Stimulated activated effector memory CD8-positive, alpha-beta T cell treated with anti-CD3 and anti-CD28 coated beads, Interleukin-12 subunit alpha, Interleukin-12 subunit beta, amount 100 ng/mL, for 72 hours (primary cell): ENCODE results near the gene MAD1L1.

Experiments
- ATAC-seq: fragments of 150-1000 bp; cut with Tn5 transposase; 2 replicates; pipeline ENCODE4 v1.10.0; 2021
- DNase-seq, 2 donors: peaks; one replicate each; pipeline ENCODE4 v3.0.0; 2021 to 2022; ENCODE audit warnings: low spot score in 2 of 2
- H3K27ac Mint-ChIP-seq: one replicate; pipeline ENCODE4 v1.8.0; 2022; ENCODE audit warnings: mild to moderate bottlenecking, mixed read lengths
- H3K36me3 Mint-ChIP-seq: one replicate; pipeline ENCODE4 v1.8.0; 2022; ENCODE audit warnings: mild to moderate bottlenecking, mixed read lengths
- H3K4me1 Mint-ChIP-seq: one replicate; pipeline ENCODE4 v1.8.0; 2022; ENCODE audit warnings: mixed read lengths
- H3K4me3 Mint-ChIP-seq: one replicate; pipeline ENCODE4 v1.8.0; 2022; ENCODE audit warnings: mild to moderate bottlenecking, mixed read lengths
- H3K9me3 Mint-ChIP-seq: one replicate; pipeline ENCODE4 v1.8.0; 2022; ENCODE audit warnings: mixed read lengths

MAD1L1 gene

DNA sequence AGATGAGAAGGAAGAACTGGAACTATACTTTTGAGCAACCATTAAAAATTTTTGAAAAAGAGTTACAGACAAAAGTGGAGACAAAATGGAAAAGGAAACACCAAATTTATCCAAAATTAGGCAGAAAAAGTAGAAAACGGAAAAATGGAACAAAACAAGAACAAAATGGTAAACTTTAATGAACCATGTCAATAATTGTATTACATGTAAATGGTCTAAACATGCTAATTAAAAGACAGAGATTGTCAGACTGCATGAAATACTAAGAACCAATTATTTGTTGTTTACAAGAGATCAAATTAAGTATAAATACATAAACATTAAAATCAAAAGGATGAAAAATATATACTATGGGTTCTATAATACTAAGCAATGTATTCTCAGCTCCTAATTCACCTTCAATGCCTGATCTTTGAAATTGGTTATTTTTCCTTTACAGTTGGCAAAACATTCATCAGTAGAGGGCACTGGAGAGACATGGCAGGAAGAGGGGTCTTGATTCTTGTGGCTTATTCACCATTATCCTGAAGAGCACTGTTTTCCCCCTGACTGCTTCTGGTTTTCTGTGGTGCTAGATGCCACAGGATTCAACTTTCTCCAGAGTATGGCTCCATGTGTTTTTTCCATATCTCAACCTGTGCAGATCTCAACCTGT is 437.7 kb downstream of the MAD1L1 start:
- ATAC-seq (no peak), DNase-seq (no peak)
- Mint-ChIP-seq H3K27ac (no peak overlapping the region), H3K9me3 (peaks cover 17% of the 10 kb centered on the region), H3K4me1 (no peaks in the 10 kb centered on the region), H3K36me3 (no peaks in the 10 kb centered on the region), H3K4me3 (no peak overlapping the region)

DNA sequence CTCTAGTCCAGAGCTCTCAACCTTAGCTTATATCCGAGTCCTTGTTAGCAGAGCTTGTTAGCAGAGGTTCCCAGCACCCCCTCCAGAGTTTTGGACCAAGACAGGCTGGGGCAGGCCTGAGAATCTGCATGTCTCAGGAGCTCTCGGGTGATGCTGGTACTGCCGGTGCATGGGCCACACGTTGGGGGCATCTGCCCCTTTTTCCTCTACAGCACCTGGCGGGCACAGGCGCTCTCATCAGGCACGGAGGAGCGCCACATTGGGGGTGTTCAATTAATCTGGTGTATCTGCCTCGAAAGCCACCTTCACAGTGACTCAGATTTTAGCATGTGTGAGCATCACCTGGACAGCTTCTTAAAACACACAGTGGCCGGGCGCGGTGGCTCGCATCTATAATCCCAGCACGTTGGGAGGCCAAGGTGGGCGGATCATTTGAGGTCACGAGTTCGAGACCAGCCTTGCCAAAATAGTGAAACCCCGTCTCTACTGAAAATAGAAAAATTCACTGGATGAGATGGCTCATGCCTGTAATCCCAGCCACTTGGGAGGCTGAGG is 445.0 kb downstream of the MAD1L1 start:
- no peak overlapping the region for H3K27ac Mint-ChIP-seq
- H3K4me1 Mint-ChIP-seq = no peaks in the 10 kb centered on the region
- DNase-seq (no peak), ATAC-seq (no peak)
- H3K4me3 Mint-ChIP-seq = no peak overlapping the region
- H3K36me3 Mint-ChIP-seq = no peaks in the 10 kb centered on the region
- peaks cover 3% of the 10 kb centered on the region for H3K9me3 Mint-ChIP-seq

DNA sequence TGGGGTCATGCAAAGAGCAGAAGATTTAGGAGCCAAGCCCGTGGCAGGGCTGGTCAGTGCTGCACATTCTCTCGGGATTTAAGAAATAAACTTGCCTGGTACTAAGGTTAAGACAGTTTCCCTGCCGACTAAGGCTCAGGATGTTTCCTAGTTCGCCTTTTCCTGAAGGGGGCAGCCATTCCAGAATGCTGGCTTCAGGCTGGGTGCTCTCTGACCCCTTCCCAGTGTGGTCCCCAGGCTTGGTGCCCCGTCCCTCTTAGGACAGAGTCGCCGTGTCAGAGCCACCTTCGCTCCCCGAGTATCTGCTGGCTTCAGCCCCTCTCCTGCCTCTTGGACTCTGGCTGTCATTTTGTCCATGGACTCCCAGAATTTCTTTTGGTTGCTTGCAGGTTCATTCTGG is 445.5 kb downstream of the MAD1L1 start:
- no peak for DNase-seq
- H3K36me3 Mint-ChIP-seq = no peaks in the 10 kb centered on the region
- no peak for ATAC-seq
- peaks cover 3% of the 10 kb centered on the region for H3K9me3 Mint-ChIP-seq
- H3K4me1 Mint-ChIP-seq = no peaks in the 10 kb centered on the region
- H3K27ac Mint-ChIP-seq = no peak overlapping the region
- no peak overlapping the region for H3K4me3 Mint-ChIP-seq

DNA sequence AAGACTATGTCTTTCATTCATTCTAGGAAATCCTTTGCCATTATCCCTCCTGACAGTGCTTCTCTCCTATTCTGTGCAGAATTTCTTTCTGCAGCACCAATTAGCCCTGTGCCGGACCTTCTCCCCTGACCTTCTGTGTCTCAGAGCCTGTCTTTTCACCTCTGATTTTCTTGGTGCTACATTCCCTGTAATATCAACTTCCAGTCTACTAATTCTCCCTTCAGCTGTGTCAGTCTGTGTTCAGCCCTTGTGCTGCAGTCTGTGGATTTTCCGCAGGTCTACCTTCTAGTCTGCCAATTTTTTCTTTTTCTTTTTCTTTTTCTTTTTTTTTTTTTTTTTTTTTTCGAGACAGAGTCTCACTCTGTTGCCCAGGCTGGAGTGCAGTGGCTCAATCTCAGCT is 446.9 kb downstream of the MAD1L1 start:
- no peak for DNase-seq
- H3K36me3 Mint-ChIP-seq = no peaks in the 10 kb centered on the region
- no peaks in the 10 kb centered on the region for H3K4me1 Mint-ChIP-seq

DNA sequence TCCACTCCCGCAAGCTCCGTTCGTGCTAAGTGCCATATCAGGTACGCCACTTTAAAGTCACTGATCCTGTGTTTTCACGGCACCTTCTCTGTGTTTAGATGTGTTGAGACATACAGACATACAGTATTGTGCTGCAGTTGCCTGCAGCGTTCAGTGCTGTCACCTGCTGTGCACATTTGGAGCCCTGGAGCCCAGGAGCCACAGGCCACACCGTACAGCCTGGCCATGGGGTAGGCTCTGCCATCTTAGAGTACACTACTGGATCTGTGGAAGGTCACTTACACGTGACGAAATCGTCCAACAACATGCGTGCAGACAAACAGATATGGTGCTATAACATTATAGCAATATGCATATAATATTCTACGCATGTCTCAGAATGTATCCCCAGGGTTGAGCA is 451.4 kb downstream of the MAD1L1 start:
- H3K4me3 Mint-ChIP-seq = no peak overlapping the region
- ATAC-seq (no peak), DNase-seq (no peak)
- H3K36me3 Mint-ChIP-seq = no peaks in the 10 kb centered on the region
- H3K27ac Mint-ChIP-seq = no peak overlapping the region
- H3K4me1 Mint-ChIP-seq = no peaks in the 10 kb centered on the region
- H3K9me3 Mint-ChIP-seq = peaks cover 2% of the 10 kb centered on the region

More for the DNA sequence above, 446.9 kb downstream of the MAD1L1 start:
- ATAC-seq = no peak
- Mint-ChIP-seq H3K27ac (no peak overlapping the region), H3K9me3 (peaks cover 3% of the 10 kb centered on the region), H3K4me3 (no peak overlapping the region)

DNA sequence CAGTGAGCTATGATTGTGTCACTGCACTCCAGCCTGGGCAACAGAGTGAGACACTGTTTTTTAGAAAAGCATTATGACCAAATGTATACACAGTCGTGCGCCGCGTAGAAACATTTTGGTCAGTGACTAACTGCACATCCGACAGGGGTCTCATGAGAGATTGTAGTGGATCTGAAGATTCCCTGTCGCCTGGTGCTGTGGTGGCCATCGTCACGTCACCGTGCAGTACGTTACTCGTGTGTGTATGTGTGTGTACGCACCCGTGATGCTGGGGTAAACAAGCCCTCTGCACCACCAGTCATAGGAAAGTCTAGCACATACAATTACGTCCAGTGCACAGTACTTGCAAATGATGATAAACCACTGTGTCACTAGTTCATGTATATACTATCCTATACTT is 453.3 kb downstream of the MAD1L1 start:
- ATAC-seq (no peak), DNase-seq (no peak)
- H3K4me3 Mint-ChIP-seq = no peak overlapping the region
- no peak overlapping the region for H3K27ac Mint-ChIP-seq
- H3K4me1 Mint-ChIP-seq = no peaks in the 10 kb centered on the region
- peaks cover 7% of the 10 kb centered on the region for H3K9me3 Mint-ChIP-seq
- no peaks in the 10 kb centered on the region for H3K36me3 Mint-ChIP-seq

DNA sequence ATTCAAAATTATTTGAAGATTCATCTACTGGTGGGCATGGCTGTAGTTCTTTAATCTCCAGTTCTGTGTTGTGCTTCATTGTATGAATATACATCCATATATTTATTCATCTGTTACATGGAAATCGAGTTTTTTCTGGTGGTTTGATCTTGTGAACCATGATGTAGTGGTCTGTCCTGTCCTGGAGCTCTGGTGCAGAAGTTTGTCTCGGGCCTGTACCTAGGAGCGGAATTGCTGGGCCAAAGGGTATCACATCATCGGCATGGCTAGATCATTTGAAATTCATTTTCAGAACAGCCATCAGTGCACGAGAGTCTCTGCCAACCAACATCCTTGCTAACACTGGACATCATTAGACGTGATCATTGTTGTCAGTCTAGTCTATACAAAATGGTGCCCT is 455.6 kb downstream of the MAD1L1 start:
- no peak for ATAC-seq

DNA sequence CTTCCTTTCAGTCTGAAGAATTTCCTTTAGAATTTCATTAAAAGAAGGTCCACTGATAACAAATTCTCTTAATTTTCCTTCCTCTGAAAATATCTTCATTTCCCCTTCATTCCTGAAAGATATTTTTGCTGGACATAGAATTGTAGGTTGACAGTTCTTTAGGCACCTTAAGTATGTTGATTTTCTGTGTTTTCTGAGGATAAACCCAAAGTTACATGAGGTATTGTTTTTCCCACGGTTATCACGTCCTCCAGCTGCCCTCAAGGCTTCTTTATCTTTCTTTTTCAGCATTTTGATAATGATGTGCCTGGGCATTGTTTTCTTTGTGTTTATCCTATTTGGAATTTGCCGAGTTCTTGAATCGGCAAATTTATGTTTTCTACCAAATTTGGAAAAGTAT is 457.4 kb downstream of the MAD1L1 start:
- no peaks in the 10 kb centered on the region for H3K36me3 Mint-ChIP-seq
- no peaks in the 10 kb centered on the region for H3K4me1 Mint-ChIP-seq
- no peak overlapping the region for H3K4me3 Mint-ChIP-seq
- H3K27ac Mint-ChIP-seq = no peak overlapping the region
- DNase-seq (no peak), ATAC-seq (no peak)
- H3K9me3 Mint-ChIP-seq = peaks cover 7% of the 10 kb centered on the region

More for the DNA sequence above, 455.6 kb downstream of the MAD1L1 start:
- Mint-ChIP-seq H3K4me3 (no peak overlapping the region), H3K4me1 (no peaks in the 10 kb centered on the region), H3K9me3 (peaks cover 7% of the 10 kb centered on the region), H3K27ac (no peak overlapping the region), H3K36me3 (no peaks in the 10 kb centered on the region)
- no peak for DNase-seq

DNA sequence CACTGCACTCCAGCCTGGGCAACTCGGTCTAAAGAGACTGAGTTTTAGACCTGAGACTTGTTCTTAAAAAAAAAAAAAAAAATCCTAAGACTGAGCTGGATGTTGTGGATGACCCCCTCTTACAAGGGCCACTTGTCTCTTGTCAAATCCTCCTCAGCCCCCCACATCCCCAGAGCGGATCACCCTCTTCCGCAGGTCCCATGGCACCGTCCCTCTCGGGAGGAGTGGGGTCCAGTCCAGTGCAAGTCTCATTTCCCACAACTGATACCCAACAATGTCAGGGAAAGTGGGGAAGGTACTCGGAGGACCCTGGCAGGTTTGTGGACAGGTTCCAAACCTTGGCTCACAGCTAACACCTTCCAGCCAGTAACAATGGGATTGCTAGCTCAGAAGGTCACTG is 462.4 kb downstream of the MAD1L1 start:
- no peaks in the 10 kb centered on the region for H3K4me1 Mint-ChIP-seq
- ATAC-seq (no peak), DNase-seq (no peak)
- H3K27ac Mint-ChIP-seq = no peak overlapping the region
- H3K9me3 Mint-ChIP-seq = peaks cover under 1% of the 10 kb centered on the region
- H3K36me3 Mint-ChIP-seq = no peaks in the 10 kb centered on the region
- no peak overlapping the region for H3K4me3 Mint-ChIP-seq

DNA sequence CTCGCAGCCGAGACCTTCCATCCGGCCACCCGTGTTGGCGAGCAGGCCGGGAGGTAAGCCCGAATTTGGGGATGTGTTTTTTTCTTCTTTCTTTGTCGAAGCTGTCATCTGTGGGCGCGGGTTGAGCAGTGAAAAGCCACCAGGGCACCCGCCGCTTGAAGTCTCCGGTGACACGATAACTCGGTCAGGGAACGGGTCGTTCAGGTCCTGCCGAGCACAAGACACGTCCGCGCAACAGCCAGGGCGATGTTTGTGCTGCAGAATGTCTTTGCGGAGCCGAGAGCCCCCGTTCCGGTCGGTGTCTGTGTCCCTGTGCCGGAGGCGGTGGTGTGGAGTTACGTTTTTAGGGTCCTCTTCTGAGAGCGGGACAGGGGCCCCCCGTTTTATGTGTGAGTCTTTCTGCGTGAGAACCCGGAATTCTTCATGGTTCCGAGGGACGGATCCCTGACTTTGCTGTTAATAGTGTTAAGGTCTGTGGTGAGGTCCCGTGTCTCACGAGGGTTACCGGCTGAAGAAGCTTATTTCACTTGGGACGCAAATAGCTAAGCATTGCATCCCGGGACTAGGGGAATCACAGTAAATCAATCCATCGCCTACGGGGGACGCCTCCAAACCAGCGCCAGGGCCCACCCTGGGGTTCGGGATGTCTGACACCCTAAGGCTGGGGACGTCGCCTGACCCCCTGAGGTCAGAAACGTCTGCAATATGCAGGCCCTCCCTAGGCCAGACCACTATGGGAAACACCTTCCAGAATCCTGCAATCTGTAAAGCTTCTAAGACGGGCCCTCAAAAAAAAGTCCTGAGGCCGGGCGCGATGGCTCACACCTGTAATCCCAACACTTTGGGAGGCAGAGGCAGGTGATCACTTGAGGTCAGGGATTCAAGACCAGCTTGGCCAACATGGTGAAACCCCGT is 463.2 kb downstream of the MAD1L1 start:
- no peaks in the 10 kb centered on the region for H3K36me3 Mint-ChIP-seq

DNA sequence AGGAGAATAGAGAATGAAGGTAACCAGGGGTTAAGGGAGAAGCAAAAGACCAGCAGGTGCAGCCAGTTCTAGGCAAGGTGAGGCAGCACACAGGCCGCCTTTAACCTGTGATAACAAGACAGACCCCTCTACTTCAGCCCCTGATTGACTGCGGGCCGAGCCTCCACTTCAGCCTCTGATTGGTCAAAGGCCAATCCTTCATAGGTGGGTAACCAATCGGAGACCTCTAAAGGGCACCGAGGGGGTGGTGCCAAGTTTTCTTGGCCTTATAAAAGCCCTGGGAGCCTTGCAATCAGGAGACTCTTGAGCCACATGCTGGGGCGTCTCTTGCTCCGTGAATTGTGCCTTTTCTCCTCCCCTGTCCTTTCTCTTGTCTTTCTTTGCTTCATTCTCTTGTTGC is 463.9 kb downstream of the MAD1L1 start:
- no peak overlapping the region for H3K27ac Mint-ChIP-seq

More for the DNA sequence above, 463.2 kb downstream of the MAD1L1 start:
- no peaks in the 10 kb centered on the region for H3K4me1 Mint-ChIP-seq
- no peaks in the 10 kb centered on the region for H3K9me3 Mint-ChIP-seq
- DNase-seq (no peak), ATAC-seq (no peak)
- H3K27ac Mint-ChIP-seq = no peak overlapping the region
- no peak overlapping the region for H3K4me3 Mint-ChIP-seq

DNA sequence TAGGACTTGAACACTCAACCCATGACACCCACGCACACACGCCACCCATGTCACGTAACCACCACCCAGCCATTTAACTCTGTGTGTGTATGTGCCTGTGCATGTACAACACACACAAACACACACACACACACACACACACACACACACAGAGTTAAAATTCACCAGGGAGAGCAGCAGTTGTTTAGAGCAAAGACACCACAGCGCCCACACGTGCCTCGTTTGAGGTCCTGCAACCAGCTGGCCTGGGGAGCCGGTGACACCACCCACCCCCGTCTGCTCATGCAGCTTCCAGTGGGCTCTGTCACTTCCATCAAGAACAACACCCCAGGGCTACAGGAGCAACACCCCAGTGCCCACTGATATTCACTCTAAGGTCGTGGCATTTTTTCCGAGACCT is 465.2 kb downstream of the MAD1L1 start:
- Mint-ChIP-seq H3K27ac (no peak overlapping the region), H3K4me3 (no peak overlapping the region), H3K4me1 (no peaks in the 10 kb centered on the region), H3K36me3 (no peaks in the 10 kb centered on the region), H3K9me3 (no peaks in the 10 kb centered on the region)
- no peak for ATAC-seq
- DNase-seq = no peak

More for the DNA sequence above, 463.9 kb downstream of the MAD1L1 start:
- no peak overlapping the region for H3K4me3 Mint-ChIP-seq
- DNase-seq (no peak), ATAC-seq (no peak)
- H3K36me3 Mint-ChIP-seq = no peaks in the 10 kb centered on the region
- H3K9me3 Mint-ChIP-seq = no peaks in the 10 kb centered on the region
- no peaks in the 10 kb centered on the region for H3K4me1 Mint-ChIP-seq
